Naive thymus-derived CD4-positive, alpha-beta T cell (primary cell): ENCODE results near the gene EGFR. TPM values are rescaled to one million over a fixed set of nuclear protein-coding genes. Genes with fewer than 3 reads are reported as not detected.
A peak's percentile ranks its signal among the peaks of the same experiment; 100 is the strongest.

Experiments
- ATAC-seq: fragments of 150-1000 bp; cut with Tn5 transposase; 2 replicates; pipeline ENCODE4 v1.10.0; 2021; ENCODE audit warnings: mild to moderate bottlenecking, moderate library complexity
- CTCF ChIA-PET: fragments of 350-600 bp; sonication (Branson Sonifier 250); formaldehyde crosslinking; loops from one replicate; lab custom pipeline; 2021; ENCODE audit warnings: antibody characterized with exemption; lab: Charles Lee
- POLR2A ChIA-PET: fragments of 350-600 bp; sonication (Branson Sonifier 250); formaldehyde crosslinking; loops from one replicate; lab custom pipeline; 2021; ENCODE audit warnings: antibody characterized with exemption, inconsistent platforms; lab: Charles Lee
- DNase-seq, 9 donors: peaks; one replicate each; pipeline versions ENCODE4 v3.0.0 to v3.0.0-alpha.2; 2020 to 2022; ENCODE audit warnings: mixed read lengths in 1 of 9
- H3K27ac ChIP-seq: one replicate; pipeline ENCODE4 v1.7.0; 2013; ENCODE audit warnings: mild to moderate bottlenecking, low read depth, low read length, moderate library complexity
- H3K27me3 ChIP-seq, 2 donors: one replicate each; pipeline ENCODE4 v1.7.0; 2013; ENCODE audit warnings: low read length in 2 of 2, mild to moderate bottlenecking in 2 of 2, moderate library complexity in 2 of 2; ENCODE audit not compliant: control insufficient read depth in 2 of 2, insufficient read depth in 2 of 2
- H3K36me3 ChIP-seq, 3 experiments: 1 replicate in 2 of 3; 2 replicates in 1 of 3; pipeline ENCODE4 v1.7.0; 2013; ENCODE audit warnings: low read length in 3 of 3, mild to moderate bottlenecking in 3 of 3, moderate library complexity in 1 of 3; ENCODE audit not compliant: insufficient read depth in 3 of 3, control insufficient read depth in 2 of 3
- H3K4me1 ChIP-seq, 2 donors: one replicate each; pipeline ENCODE4 v1.7.0; 2013; ENCODE audit warnings: low read length in 2 of 2, mild to moderate bottlenecking in 2 of 2, moderate library complexity in 1 of 2; ENCODE audit not compliant: control insufficient read depth in 2 of 2, insufficient read depth in 2 of 2
- H3K4me3 ChIP-seq: 2 replicates; pipeline ENCODE4 v1.7.0; 2013; ENCODE audit warnings: mild to moderate bottlenecking, low read length
- H3K9me3 ChIP-seq, 3 experiments: 1 replicate in 2 of 3; 2 replicates in 1 of 3; pipeline ENCODE4 v1.7.0; 2013; ENCODE audit warnings: low read length in 3 of 3; ENCODE audit not compliant: control insufficient read depth in 2 of 3
- H3K27ac Mint-ChIP-seq, 9 donors: one replicate each; pipeline ENCODE4 v1.8.0; 2020 to 2022; ENCODE audit warnings: mixed read lengths in 9 of 9, mild to moderate bottlenecking in 8 of 9, moderate library complexity in 5 of 9, inconsistent platforms in 2 of 9
- H3K27me3 Mint-ChIP-seq, 5 donors: one replicate each; pipeline ENCODE4 v1.8.0; 2021 to 2022; ENCODE audit warnings: mixed read lengths in 5 of 5, mild to moderate bottlenecking in 1 of 5
- H3K36me3 Mint-ChIP-seq, 5 donors: one replicate each; pipeline ENCODE4 v1.8.0; 2020 to 2022; ENCODE audit warnings: mixed read lengths in 5 of 5, mild to moderate bottlenecking in 3 of 5, inconsistent platforms in 1 of 5
- H3K4me1 Mint-ChIP-seq, 7 donors: one replicate each; pipeline ENCODE4 v1.8.0; 2020 to 2022; ENCODE audit warnings: mixed read lengths in 7 of 7, mild to moderate bottlenecking in 3 of 7, inconsistent platforms in 1 of 7
- H3K4me3 Mint-ChIP-seq, 10 donors: one replicate each; pipeline ENCODE4 v1.8.0; 2020 to 2022; ENCODE audit warnings: mild to moderate bottlenecking in 10 of 10, mixed read lengths in 10 of 10, moderate library complexity in 6 of 10, inconsistent platforms in 2 of 10
- H3K9me3 Mint-ChIP-seq, 11 donors: one replicate each; pipeline ENCODE4 v1.8.0; 2020 to 2022; ENCODE audit warnings: mixed read lengths in 11 of 11, mild to moderate bottlenecking in 4 of 11, inconsistent platforms in 1 of 11, moderate library complexity in 1 of 11
- intact Hi-C, 2 donors: fragments of 100-400 bp; cut with micrococcal nuclease; formaldehyde crosslinking; loops; one replicate each; pipeline ENCODE4 v1.15.1; 2023
- polyA plus RNA-seq, 2 donors: library from polyadenylated mRNA; unstranded; fragments of 300-500 nt; fragmentation: Illumina TruSeq; gene quantifications; one replicate each; pipeline ENCODE4 v1.2.3, GENCODE V29; 2021
- total RNA-seq, 6 experiments: library from RNA in 5 of 6; stranded (reverse) in 5 of 6; gene quantifications; 1 replicate in 5 of 6; 2 replicates in 1 of 6; pipeline ENCODE4 v1.2.3 and lab custom pipeline; 2021 to 2026

The EGFR gene
- total and polyA plus RNA-seq, 7 experiments from 2014 or later: 0.16 TPM; not detected in 6

- Mint-ChIP-seq H3K27me3 (peaks cover 35 to 58% (median 49%) of the 10 kb centered on the region in 5 donors), H3K36me3 (no peaks in the 10 kb centered on the region), H3K27ac (no peak overlapping the region), H3K9me3 (peaks cover 0 to 4% (median 0%) of the 10 kb centered on the region in 11 donors), H3K4me1 (peaks cover 0 to 12% (median 4%) of the 10 kb centered on the region in 7 donors), H3K4me3 (no peak overlapping the region)
- peaks cover 0 to 3% of the 10 kb centered on the region in 2 donors for H3K4me1 ChIP-seq
- POLR2A ChIA-PET: no interaction called here
- peaks cover 0 to 3% of the 10 kb centered on the region in 2 donors for H3K27me3 ChIP-seq
- H3K4me3 ChIP-seq: no peak overlapping the region
- H3K36me3 ChIP-seq: no peaks in the 10 kb centered on the region
- no peaks in the 10 kb centered on the region for H3K9me3 ChIP-seq
- ATAC-seq: no peak
- DNase-seq: no peak
- CTCF ChIA-PET: no interaction called here
- intact Hi-C loops: loop anchor here in 1 of 2 donors (10.0 kb wide), 1 partner anchor 166 kb away; no protein-coding TSS in a partner anchor
- no peak overlapping the region for H3K27ac ChIP-seq
Observed at GRCh38 chr7:55250313-55250712, 231.5 kb downstream of the EGFR start.

GRCh38 chr7:55251313-55251712 lies 232.5 kb downstream of the EGFR start:
- Histone ChIP-seq H3K9me3 (no peaks in the 10 kb centered on the region), H3K4me1 (peaks cover 0 to 3% of the 10 kb centered on the region in 2 donors), H3K27me3 (peaks cover 0 to 3% of the 10 kb centered on the region in 2 donors), H3K4me3 (no peak overlapping the region), H3K27ac (no peak overlapping the region), H3K36me3 (no peaks in the 10 kb centered on the region)
- ATAC-seq (no peak), DNase-seq (no peak)
- POLR2A ChIA-PET: no interaction called here
- intact Hi-C loops: loop anchor here in 1 of 2 donors (10.0 kb wide), 1 partner anchor 167 kb away; no protein-coding TSS in a partner anchor
- Mint-ChIP-seq H3K4me3 (no peak overlapping the region), H3K27ac (no peak overlapping the region), H3K9me3 (peaks cover 0 to 4% (median 0%) of the 10 kb centered on the region in 11 donors), H3K36me3 (no peaks in the 10 kb centered on the region), H3K4me1 (peaks cover 0 to 17% (median 7%) of the 10 kb centered on the region in 7 donors), H3K27me3 (peaks cover 43 to 68% (median 55%) of the 10 kb centered on the region in 5 donors)
- CTCF ChIA-PET: no interaction called here

DNA sequence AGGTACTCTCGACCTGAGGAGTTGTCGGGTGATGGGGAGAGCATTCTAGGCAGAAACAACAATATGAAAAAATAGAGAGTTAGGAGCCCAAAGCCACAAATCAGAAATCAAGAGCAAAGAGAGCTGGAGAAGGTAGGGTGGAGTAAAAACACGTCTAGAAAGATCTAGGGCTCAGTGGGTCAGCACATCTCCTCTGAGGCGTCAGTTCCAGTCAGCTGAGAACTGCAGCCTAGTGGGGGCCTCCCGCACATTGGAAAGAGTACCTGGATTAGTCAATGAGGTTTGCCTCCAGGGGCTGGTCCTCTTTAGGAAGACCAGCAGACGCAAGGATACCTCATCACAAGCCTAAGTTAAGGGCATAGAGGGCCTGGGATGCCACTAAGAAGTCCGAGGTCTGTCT lies 233.1 kb downstream of the EGFR start:
- no peak overlapping the region for H3K27ac ChIP-seq
- Mint-ChIP-seq H3K4me1 (peaks cover 0 to 17% (median 7%) of the 10 kb centered on the region in 7 donors), H3K4me3 (no peak overlapping the region), H3K27ac (no peak overlapping the region), H3K27me3 (peaks cover 47 to 69% (median 57%) of the 10 kb centered on the region in 5 donors), H3K9me3 (peaks cover 0 to 4% (median 0%) of the 10 kb centered on the region in 11 donors), H3K36me3 (no peaks in the 10 kb centered on the region)
- ChIA-PET POLR2A (no interaction called here), CTCF (interaction anchor here (1.4 kb wide), 1 partner anchor 478 kb away, joined by 4 read pairs; no protein-coding TSS in a partner anchor)
- ATAC-seq (no peak), DNase-seq (no peak)
- H3K4me3 ChIP-seq: no peak overlapping the region
- intact Hi-C loops: loop anchor here in 1 of 2 donors (10.0 kb wide), 1 partner anchor 167 kb away; no protein-coding TSS in a partner anchor
- H3K9me3 ChIP-seq: no peaks in the 10 kb centered on the region
- peaks cover 0 to 3% of the 10 kb centered on the region in 2 donors for H3K27me3 ChIP-seq
- peaks cover 0 to 3% of the 10 kb centered on the region in 2 donors for H3K4me1 ChIP-seq
- H3K36me3 ChIP-seq: no peaks in the 10 kb centered on the region

DNA sequence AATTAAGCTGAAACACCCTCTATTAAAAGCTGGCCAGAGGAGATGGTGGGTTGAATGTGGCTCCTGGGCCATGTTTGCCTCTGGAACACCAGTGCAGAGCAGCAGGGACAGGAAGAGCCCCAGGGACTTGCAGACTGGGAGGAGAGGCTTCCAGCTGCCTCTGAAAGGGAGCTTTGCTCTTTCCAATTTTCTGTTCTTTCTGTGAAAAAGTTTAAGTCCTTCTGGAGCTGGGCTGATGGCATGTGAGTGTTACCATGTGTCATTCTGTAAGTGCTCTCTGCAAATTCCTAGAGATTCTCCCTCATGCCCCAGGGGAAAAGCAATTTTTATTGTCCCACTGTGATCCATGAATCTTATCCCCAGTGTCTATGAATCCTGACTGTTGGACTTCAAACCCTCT lies 233.6 kb downstream of the EGFR start:
- Mint-ChIP-seq H3K4me1 (peaks cover 0 to 17% (median 7%) of the 10 kb centered on the region in 7 donors), H3K4me3 (no peak overlapping the region), H3K36me3 (no peaks in the 10 kb centered on the region), H3K27me3 (peaks cover 50 to 69% (median 57%) of the 10 kb centered on the region in 5 donors), H3K27ac (no peak overlapping the region), H3K9me3 (peaks cover 0 to 4% (median 0%) of the 10 kb centered on the region in 11 donors)
- DNase-seq: no peak
- Histone ChIP-seq H3K9me3 (no peaks in the 10 kb centered on the region), H3K27me3 (peaks cover 0 to 3% of the 10 kb centered on the region in 2 donors), H3K36me3 (no peaks in the 10 kb centered on the region), H3K4me3 (no peak overlapping the region), H3K4me1 (peaks cover 0 to 3% of the 10 kb centered on the region in 2 donors), H3K27ac (no peak overlapping the region)
- POLR2A ChIA-PET: no interaction called here
- CTCF ChIA-PET: interaction anchor here (1.4 kb wide), 1 partner anchor 478 kb away, joined by 4 read pairs; no protein-coding TSS in a partner anchor
- ATAC-seq: no peak
- intact Hi-C loops: loop anchor here in 1 of 2 donors (10.0 kb wide), 1 partner anchor 168 kb away; no protein-coding TSS in a partner anchor

- Mint-ChIP-seq H3K9me3 (peaks cover 0 to 4% (median 0%) of the 10 kb centered on the region in 11 donors), H3K4me1 (peaks cover 0 to 17% (median 7%) of the 10 kb centered on the region in 7 donors), H3K4me3 (peak overlapping the region in 8 of 10 donors; percentile 22 to 92 (median 48)), H3K36me3 (no peaks in the 10 kb centered on the region), H3K27ac (no peak overlapping the region), H3K27me3 (peaks cover 50 to 69% (median 57%) of the 10 kb centered on the region in 5 donors)
- ChIA-PET CTCF (interaction anchor here (1.4 kb wide), 1 partner anchor 479 kb away, joined by 4 read pairs; no protein-coding TSS in a partner anchor), POLR2A (no interaction called here)
- Histone ChIP-seq H3K27me3 (peaks cover 0 to 3% of the 10 kb centered on the region in 2 donors), H3K4me3 (no peak overlapping the region), H3K9me3 (no peaks in the 10 kb centered on the region), H3K27ac (no peak overlapping the region), H3K36me3 (no peaks in the 10 kb centered on the region), H3K4me1 (peaks cover 0 to 3% of the 10 kb centered on the region in 2 donors)
- intact Hi-C loops: loop anchor here in 1 of 2 donors (10.0 kb wide), 1 partner anchor 168 kb away; no protein-coding TSS in a partner anchor
- ATAC-seq (no peak), DNase-seq (no peak)
Observed at GRCh38 chr7:55253188-55253587, 234.4 kb downstream of the EGFR start.

GRCh38 chr7:55254242-55254595 lies 235.4 kb downstream of the EGFR start:
- no peak overlapping the region for H3K27ac ChIP-seq
- ATAC-seq: no peak
- DNase-seq: peak in 2 of 9 donors; percentile 0 to 3
- CTCF ChIA-PET: interaction anchor here (1.2 to 1.9 kb wide), 3 partner anchors 14 to 494 kb away, joined by 3 to 4 read pairs (median 3); no protein-coding TSS in a partner anchor
- H3K36me3 ChIP-seq: no peaks in the 10 kb centered on the region
- H3K4me3 ChIP-seq: no peak overlapping the region
- Mint-ChIP-seq H3K36me3 (no peaks in the 10 kb centered on the region), H3K4me3 (peak overlapping the region; percentile 22 to 92 (median 58)), H3K27ac (no peak overlapping the region), H3K27me3 (peaks cover 50 to 63% (median 57%) of the 10 kb centered on the region in 5 donors), H3K4me1 (peaks cover 0 to 17% (median 7%) of the 10 kb centered on the region in 7 donors), H3K9me3 (peaks cover 0 to 1% (median 0%) of the 10 kb centered on the region in 11 donors)
- intact Hi-C loops: loop anchor here in 1 of 2 donors (10.0 kb wide), 1 partner anchor 169 kb away; no protein-coding TSS in a partner anchor
- H3K27me3 ChIP-seq: peaks cover 0 to 3% of the 10 kb centered on the region in 2 donors
- POLR2A ChIA-PET: interaction anchor here (1.9 kb wide), 1 partner anchor 495 kb away, joined by 5 read pairs; the partner anchor contains the start of gene SEC61G
- H3K9me3 ChIP-seq: no peaks in the 10 kb centered on the region
- H3K4me1 ChIP-seq: peaks cover 0 to 3% of the 10 kb centered on the region in 2 donors
